ENCODE results near the gene LXN.

GRCh38 chr3:158642005-158642404 lies 30.4 kb downstream of the LXN start:
- TF ChIP-seq, protein P1, sequence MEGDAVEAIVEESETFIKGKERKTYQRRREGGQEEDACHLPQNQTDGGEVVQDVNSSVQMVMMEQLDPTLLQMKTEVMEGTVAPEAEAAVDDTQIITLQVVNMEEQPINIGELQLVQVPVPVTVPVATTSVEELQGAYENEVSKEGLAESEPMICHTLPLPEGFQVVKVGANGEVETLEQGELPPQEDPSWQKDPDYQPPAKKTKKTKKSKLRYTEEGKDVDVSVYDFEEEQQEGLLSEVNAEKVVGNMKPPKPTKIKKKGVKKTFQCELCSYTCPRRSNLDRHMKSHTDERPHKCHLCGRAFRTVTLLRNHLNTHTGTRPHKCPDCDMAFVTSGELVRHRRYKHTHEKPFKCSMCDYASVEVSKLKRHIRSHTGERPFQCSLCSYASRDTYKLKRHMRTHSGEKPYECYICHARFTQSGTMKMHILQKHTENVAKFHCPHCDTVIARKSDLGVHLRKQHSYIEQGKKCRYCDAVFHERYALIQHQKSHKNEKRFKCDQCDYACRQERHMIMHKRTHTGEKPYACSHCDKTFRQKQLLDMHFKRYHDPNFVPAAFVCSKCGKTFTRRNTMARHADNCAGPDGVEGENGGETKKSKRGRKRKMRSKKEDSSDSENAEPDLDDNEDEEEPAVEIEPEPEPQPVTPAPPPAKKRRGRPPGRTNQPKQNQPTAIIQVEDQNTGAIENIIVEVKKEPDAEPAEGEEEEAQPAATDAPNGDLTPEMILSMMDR (conservative IDR thresholded peaks at IDR 0.05; ENCODE audit: low read length) = no peak
- no peak for TF ChIP-seq EZH2phosphoT487 (IDR thresholded peaks at IDR 0.05; ENCODE audit: borderline replicate concordance, low read depth, low read length)

Measured in OCI-LY7 (cell line).